IMR-90 (cell line): ENCODE results near the gene PPP1R14B. TPM values are rescaled to one million over a fixed set of nuclear protein-coding genes. Genes with fewer than 3 reads are reported as not detected.

Experiments
- ATAC-seq: fragments of 200-7000 bp; cut with Tn5 transposase; 2 replicates; pipeline ENCODE4 v1.9.1; 2020; ENCODE audit warnings: low read depth, mild to moderate bottlenecking, moderate library complexity
- BruUV-seq: library from RNA; stranded (reverse); fragments of 400-500 nt; replicated peaks from 2 replicates; lab custom pipeline; 2021; lab: Mats Ljungman, UMichigan
- CTCF ChIA-PET: fragments of 300-600 bp; formaldehyde crosslinking; extraction: SDS; loops from one replicate; lab custom pipeline; 2021; ENCODE audit warnings: antibody characterized with exemption; lab: Yijun Ruan, JAX
- POLR2A ChIA-PET: fragments of 300-600 bp; sonication (Branson Sonifier 250); formaldehyde crosslinking; loops from one replicate; lab custom pipeline; 2022; ENCODE audit warnings: antibody characterized with exemption; ENCODE audit not compliant: unreplicated experiment; lab: Charles Lee
- DNase-seq: peaks from one replicate; pipeline ENCODE4 v3.0.0; 2013
- H2AFZ ChIP-seq: replicated peaks from 2 replicates; pipeline ENCODE3; 2013; ENCODE audit warnings: low read length, mild to moderate bottlenecking; ENCODE audit not compliant: poor library complexity
- H2AK5ac ChIP-seq: 2 replicates; pipeline ENCODE4 v1.6.1; 2013; ENCODE audit warnings: low read depth, low read length, inconsistent platforms
- H2AK9ac ChIP-seq: replicated peaks from 2 replicates; pipeline ENCODE3; 2013; ENCODE audit warnings: mild to moderate bottlenecking, low read depth, low read length, moderate library complexity; ENCODE audit not compliant: poor library complexity
- H2BK120ac ChIP-seq: 2 replicates; pipeline ENCODE4 v1.6.1; 2013; ENCODE audit warnings: low read depth, low read length, inconsistent platforms
- H2BK15ac ChIP-seq: 3 replicates; pipeline ENCODE4 v1.6.1; 2013; ENCODE audit warnings: low read depth, low read length, inconsistent platforms
- H2BK20ac ChIP-seq: 2 replicates; pipeline ENCODE4 v1.6.1; 2013; ENCODE audit warnings: low read depth, mild to moderate bottlenecking, inconsistent platforms, low read length, moderate library complexity
- H2BK5ac ChIP-seq: 2 replicates; pipeline ENCODE4 v1.6.1; 2013; ENCODE audit warnings: mild to moderate bottlenecking, low read depth, low read length, inconsistent platforms; ENCODE audit not compliant: poor library complexity, severe bottlenecking
- H3K14ac ChIP-seq: replicated peaks from 2 replicates; pipeline ENCODE4 v1.6.1; 2013; ENCODE audit warnings: low read depth, low read length, inconsistent platforms
- H3K18ac ChIP-seq: 2 replicates; pipeline ENCODE4 v1.6.1; 2013; ENCODE audit warnings: low read depth, low read length, control low read depth
- H3K23ac ChIP-seq: 2 replicates; pipeline ENCODE4 v1.6.1; 2013; ENCODE audit warnings: low read depth, low read length, inconsistent platforms
- H3K27ac ChIP-seq: 2 replicates; pipeline ENCODE4 v1.5.1; 2013; ENCODE audit warnings: mild to moderate bottlenecking, control low read depth, low read length; ENCODE audit not compliant: insufficient read depth
- H3K27me3 ChIP-seq: 2 replicates; pipeline ENCODE4 v1.6.1; 2013; ENCODE audit warnings: low read length; ENCODE audit not compliant: control insufficient read depth, insufficient read depth
- H3K36me3 ChIP-seq: 2 replicates; pipeline ENCODE4 v1.6.1; 2013; ENCODE audit warnings: low read length, mixed read lengths; ENCODE audit not compliant: control insufficient read depth, insufficient read depth
- H3K4ac ChIP-seq: 2 replicates; pipeline ENCODE4 v1.6.1; 2013; ENCODE audit warnings: low read depth, low read length, inconsistent platforms
- H3K4me1 ChIP-seq: 2 replicates; pipeline ENCODE4 v1.6.1; 2013; ENCODE audit warnings: low read length, mixed read lengths; ENCODE audit not compliant: control insufficient read depth, insufficient read depth
- H3K4me2 ChIP-seq: 2 replicates; pipeline ENCODE4 v1.6.1; 2013; ENCODE audit warnings: low read depth, mild to moderate bottlenecking, control low read depth, low read length, moderate library complexity
- H3K4me3 ChIP-seq: 2 replicates; pipeline ENCODE4 v1.5.1; 2013; ENCODE audit warnings: low read depth, mild to moderate bottlenecking, control low read depth, low read length, moderate library complexity; ENCODE audit not compliant: insufficient read depth
- H3K56ac ChIP-seq: 2 replicates; pipeline ENCODE4 v1.6.1; 2013; ENCODE audit warnings: low read length, inconsistent platforms; ENCODE audit not compliant: insufficient read depth; ENCODE audit errors: extremely low read depth
- H3K79me1 ChIP-seq, 2 experiments: 2 replicates each; pipeline ENCODE4 v1.6.1; 2013; ENCODE audit warnings: low read length in 2 of 2, inconsistent platforms in 1 of 2, low read depth in 1 of 2
- H3K9ac ChIP-seq: 2 replicates; pipeline ENCODE4 v1.6.1; 2013; ENCODE audit warnings: low read depth, low read length, control low read depth
- H3K9me1 ChIP-seq: 2 replicates; pipeline ENCODE4 v1.6.1; 2013; ENCODE audit warnings: low read length, inconsistent platforms; ENCODE audit not compliant: insufficient read depth
- H3K9me3 ChIP-seq: 2 replicates; pipeline ENCODE4 v1.6.1; 2013; ENCODE audit warnings: low read length; ENCODE audit not compliant: control insufficient read depth, insufficient read depth
- H4K20me1 ChIP-seq: 2 replicates; pipeline ENCODE4 v1.6.1; 2013; ENCODE audit warnings: low read length, inconsistent platforms; ENCODE audit not compliant: insufficient read depth
- H4K5ac ChIP-seq: 2 replicates; pipeline ENCODE4 v1.6.1; 2013; ENCODE audit warnings: mild to moderate bottlenecking, low read depth, low read length, control low read depth
- H4K8ac ChIP-seq, 2 experiments: 2 replicates each; pipeline ENCODE4 v1.6.1; 2013; ENCODE audit warnings: low read depth in 2 of 2, low read length in 2 of 2, control low read depth in 1 of 2, inconsistent platforms in 1 of 2
- H4K91ac ChIP-seq: 2 replicates; pipeline ENCODE4 v1.6.1; 2013; ENCODE audit warnings: low read depth, low read length, inconsistent platforms; ENCODE audit not compliant: insufficient read depth
- CEBPB ChIP-seq: IDR thresholded peaks from 2 replicates; pipeline ENCODE4 v1.6.1; 2012; ENCODE audit warnings: low read depth, low read length, improper control_type of control experiment
- CHD1 ChIP-seq: IDR thresholded peaks from 2 replicates; pipeline ENCODE4 v1.6.1; 2012; ENCODE audit warnings: low read depth, low read length, improper control_type of control experiment
- CTCF ChIP-seq: conservative IDR thresholded peaks from 2 replicates; pipeline ENCODE4 v1.5.1; 2012; ENCODE audit warnings: mild to moderate bottlenecking, low read depth, low read length, improper control_type of control experiment
- ELK1 ChIP-seq: fragments of 150-350 bp; IDR thresholded peaks from 2 replicates; pipeline ENCODE4 v1.6.1; 2016; ENCODE audit warnings: low read depth, mild to moderate bottlenecking, low read length, moderate library complexity, borderline replicate concordance
- FOS ChIP-seq: fragments of 150-350 bp; IDR thresholded peaks from 2 replicates; pipeline ENCODE4 v1.6.1; 2016; ENCODE audit warnings: low read depth, low read length
- MAFK ChIP-seq: IDR thresholded peaks from 2 replicates; pipeline ENCODE4 v1.6.1; 2012; ENCODE audit warnings: low read depth, low read length, improper control_type of control experiment
- MAZ ChIP-seq: IDR thresholded peaks from 2 replicates; pipeline ENCODE4 v1.6.1; 2012; ENCODE audit warnings: low read depth, mild to moderate bottlenecking, low read length, improper control_type of control experiment, moderate library complexity, borderline replicate concordance
- MXI1 ChIP-seq: IDR thresholded peaks from 2 replicates; pipeline ENCODE4 v1.6.1; 2012; ENCODE audit warnings: low read depth, mild to moderate bottlenecking, low read length, moderate library complexity, borderline replicate concordance
- NFE2L2 ChIP-seq: fragments of 150-350 bp; IDR thresholded peaks from 2 replicates; pipeline ENCODE4 v1.6.1; 2016; ENCODE audit warnings: low read depth, mild to moderate bottlenecking, low read length
- POLR2A ChIP-seq: IDR thresholded peaks from 2 replicates; pipeline ENCODE4 v1.6.1; 2012; ENCODE audit warnings: mild to moderate bottlenecking, low read depth, low read length
- RAD21 ChIP-seq: IDR thresholded peaks from 2 replicates; pipeline ENCODE4 v1.6.1; 2012; ENCODE audit warnings: low read length, improper control_type of control experiment
- RCOR1 ChIP-seq: IDR thresholded peaks from 2 replicates; pipeline ENCODE4 v1.6.1; 2012; ENCODE audit warnings: mild to moderate bottlenecking, low read length, improper control_type of control experiment; ENCODE audit not compliant: insufficient replicate concordance
- RFX5 ChIP-seq: IDR thresholded peaks from 2 replicates; pipeline ENCODE4 v1.8.0; 2012; ENCODE audit warnings: low read depth, mild to moderate bottlenecking, low read length, moderate library complexity
- WGBS, 2 experiments: methylation state at CpG; one replicate each; pipeline versions ENCODE4 v1.1.5 to v1.1.7; 2013; ENCODE audit warnings: missing lambda C conversion rate in 2 of 2; ENCODE audit not compliant: insufficient read length in 1 of 2; ENCODE audit errors: extremely low coverage in 2 of 2; 5-methylcytosine and 5-hydroxymethylcytosine counted together
- dilution Hi-C: fragments of 300-500 bp; cut with HindIII; formaldehyde crosslinking; loops from one replicate; pipeline ENCODE4 v1.14.3; 2018; ENCODE audit warnings: low sequenced_read_pairs; ENCODE audit not compliant: unreplicated experiment
- in situ Hi-C: fragments of 300-500 bp; cut with MboI; formaldehyde crosslinking; loops from 3 replicates; pipeline ENCODE4 v1.14.3; 2019; ENCODE audit warnings: low sequenced_read_pairs, inconsistent platforms, mixed read lengths
- intact Hi-C: fragments of 100-400 bp; cut with micrococcal nuclease; formaldehyde crosslinking; loops from 2 replicates; pipeline ENCODE4 v1.10.0; 2022
- polyA plus RNA-seq, 3 experiments: library from polyadenylated mRNA; depleted of rRNA; stranded (reverse); fragments of >200 nt; gene quantifications; 2 replicates each; pipeline ENCODE4 v1.2.3, GENCODE V29; 2012; ENCODE audit warnings: low replicate concordance in 1 of 3
- total RNA-seq: library from RNA; depleted of rRNA; stranded (reverse); fragments of >200 nt; gene quantifications from 2 replicates; pipeline ENCODE4 v1.2.3, GENCODE V29; 2012

The PPP1R14B gene
- total and polyA plus RNA-seq, 2 of the 4 experiments (the other 2 are of a cell fraction), result 176 to 257 TPM

GRCh38 chr11:64232182-64232966, 14.4 kb downstream of the PPP1R14B start:
- BruUV-seq, result no TSS peak
- no peak overlapping the region for H4K91ac ChIP-seq
- H3K4me2 ChIP-seq, result no peak overlapping the region; the same call in 1 of the 2 replicates
- H2BK120ac ChIP-seq, result no peak overlapping the region
- no peak for ATAC-seq
- H3K36me3 ChIP-seq, result peaks cover 3% of the 10 kb centered on the region; the same call in 1 of the 2 replicates
- H3K4me3 ChIP-seq, result no peak overlapping the region
- no peaks in the 10 kb centered on the region for H4K20me1 ChIP-seq
- DNase-seq, result no peak
- H3K9me1 ChIP-seq, result peaks cover 2% of the 10 kb centered on the region
- H3K14ac ChIP-seq, result no peak overlapping the region
- H2AK9ac ChIP-seq, result no peak overlapping the region
- H3K79me1 ChIP-seq, result peaks cover 18 to 67% of the 10 kb centered on the region in 2 experiments
- no peak overlapping the region for H4K8ac ChIP-seq
- H2BK15ac ChIP-seq, result no peak overlapping the region
- no peaks in the 10 kb centered on the region for H3K9me3 ChIP-seq
- 89% methylated on average over 9 of the region's 15 CpGs; no CpG with 5 or more reads in 1 of the 2 experiments for WGBS, 2 experiments
- H3K23ac ChIP-seq, result no peak overlapping the region
- intact Hi-C loops (no loop called here), in situ Hi-C loops (no loop called here), dilution Hi-C loops (no loop called here)
- H3K18ac ChIP-seq, result no peak overlapping the region
- no peak overlapping the region for H3K9ac ChIP-seq
- CTCF ChIA-PET, result no interaction called here
- no peak overlapping the region for H2AFZ ChIP-seq
- POLR2A ChIA-PET, result no interaction called here
- H2AK5ac ChIP-seq, result no peak overlapping the region
- no peak overlapping the region for H2BK20ac ChIP-seq
- no peak overlapping the region for H3K4ac ChIP-seq
- no peak overlapping the region for H3K56ac ChIP-seq
- H2BK5ac ChIP-seq, result no peak overlapping the region
- no peak overlapping the region for H4K5ac ChIP-seq
- H3K4me1 ChIP-seq, result peaks cover 16% of the 10 kb centered on the region
- no peak overlapping the region for H3K27ac ChIP-seq
- H3K27me3 ChIP-seq, result no peaks in the 10 kb centered on the region
- no peak for TF ChIP-seq MAFK
- TF ChIP-seq RAD21, result no peak
- TF ChIP-seq NFE2L2, result no peak
- TF ChIP-seq FOS, result no peak
- TF ChIP-seq RCOR1, result no peak
- TF ChIP-seq CHD1, result no peak
- TF ChIP-seq CTCF, result no peak
- TF ChIP-seq POLR2A, result no peak
- TF ChIP-seq ELK1, result no peak
- TF ChIP-seq RFX5, result no peak
- no peak for TF ChIP-seq MXI1
- no peak for TF ChIP-seq MAZ
- TF ChIP-seq CEBPB, result no peak
